Measurements from ENCODE around the gene FES. TPM values are rescaled to one million over a fixed set of nuclear protein-coding genes. Genes with fewer than 3 reads are reported as not detected.
A peak's percentile ranks its signal among the peaks of the same experiment; 100 is the strongest.
"Not testable (repeated sequence)": the region's sequence is repeated elsewhere in the genome, so short reads cannot be mapped to it uniquely, and the experiment has no call there.

FES gene
- total and polyA plus RNA-seq, 8 donors: 3.9 to 26.5 (median 9.1) TPM

GRCh38 chr15:90873998-90874605 lies 10.2 kb upstream of the FES start:
- peak; percentile 86 to 94 (median 90) for DNase-seq
- Histone ChIP-seq H3K4me3 (peak overlapping the region; percentile 3 to 93 (median 49)), H3K36me3 (peaks cover 10 to 36% (median 33%) of the 10 kb centered on the region in 3 donors), H3K9me3 (no peaks in the 10 kb centered on the region), H3K27me3 (no peaks in the 10 kb centered on the region), H3K27ac (peak overlapping the region; percentile 68 to 96 (median 92)), H3K4me1 (peaks cover 14 to 41% (median 26%) of the 10 kb centered on the region in 3 donors)
- no peak for TF ChIP-seq CTCF (IDR thresholded peaks at IDR 0.05)
- FAIRE-seq: no peak
- WGBS, 2 donors: 11 to 14% methylated on average over 15 of the region's 15 CpGs
- peak; percentile 65 to 78 (median 74) for ATAC-seq
- intact Hi-C loops (cut with DNase I): no loop called here

GRCh38 chr15:90874986-90875385 lies 9.3 kb upstream of the FES start:
- not testable (repeated sequence) for H3K27me3 ChIP-seq, ATAC-seq, H3K9me3 ChIP-seq, DNase-seq, FAIRE-seq
- intact Hi-C loops (cut with DNase I): loop anchor here in 1 of 3 donors (5.0 kb wide), 1 partner anchor 223 kb away; no protein-coding TSS in a partner anchor
- peak overlapping the region in 1 of 4 donors; percentile 90 for H3K4me3 ChIP-seq
- peaks cover 12 to 45% (median 42%) of the 10 kb centered on the region in 3 donors for H3K36me3 ChIP-seq
- peaks cover 13 to 32% (median 17%) of the 10 kb centered on the region in 3 donors for H3K4me1 ChIP-seq
- H3K27ac ChIP-seq: peak overlapping the region in 1 of 4 donors; percentile 93
- 72 to 74% methylated on average over 9 of the region's 9 CpGs for WGBS, 2 donors

- DNase-seq (peak in 3 of 6 donors; percentile 44 to 74 (median 58)), FAIRE-seq (no peak), ATAC-seq (no peak)
- Histone ChIP-seq H3K9me3 (no peaks in the 10 kb centered on the region), H3K27ac (peak overlapping the region in 1 of 4 donors; percentile 93), H3K4me3 (no peak overlapping the region), H3K36me3 (peaks cover 14 to 51% (median 46%) of the 10 kb centered on the region in 3 donors), H3K27me3 (no peaks in the 10 kb centered on the region), H3K4me1 (peaks cover 8 to 26% (median 16%) of the 10 kb centered on the region in 3 donors)
- WGBS, 2 donors: 87 to 89% methylated on average over 12 of the region's 12 CpGs
- no peak for TF ChIP-seq CTCF (IDR thresholded peaks at IDR 0.05)
- intact Hi-C loops (cut with DNase I): loop anchor here in 1 of 3 donors (5.0 kb wide), 1 partner anchor 223 kb away; no protein-coding TSS in a partner anchor
Measured at GRCh38 chr15:90875549-90875981, 8.7 kb upstream of the FES start.

GRCh38 chr15:90876046-90876445 lies 8.3 kb upstream of the FES start:
- ATAC-seq: no peak

More at GRCh38 chr15:90876046-90876445, 8.3 kb upstream of the FES start:
- Histone ChIP-seq H3K27ac (no peak overlapping the region), H3K36me3 (peaks cover 14 to 56% (median 50%) of the 10 kb centered on the region in 3 donors), H3K9me3 (no peaks in the 10 kb centered on the region), H3K4me1 (peaks cover 8 to 24% (median 16%) of the 10 kb centered on the region in 3 donors), H3K27me3 (no peaks in the 10 kb centered on the region), H3K4me3 (no peak overlapping the region)
- DNase-seq (peak in 3 of 6 donors; percentile 42 to 72 (median 55)), FAIRE-seq (no peak)
- WGBS, 2 donors: 91 to 96% methylated on average over 20 of the region's 20 CpGs
- intact Hi-C loops (cut with DNase I): loop anchor here in 1 of 3 donors (5.0 kb wide), 1 partner anchor 224 kb away; no protein-coding TSS in a partner anchor
- TF ChIP-seq CTCF (IDR thresholded peaks at IDR 0.05): no peak
